ENCODE results near the gene ANAPC5. TPM values are rescaled to one million over a fixed set of nuclear protein-coding genes. Genes with fewer than 3 reads are reported as not detected.

ANAPC5 gene
- polyA plus RNA-seq, 1 donor: 138 TPM

DNA sequence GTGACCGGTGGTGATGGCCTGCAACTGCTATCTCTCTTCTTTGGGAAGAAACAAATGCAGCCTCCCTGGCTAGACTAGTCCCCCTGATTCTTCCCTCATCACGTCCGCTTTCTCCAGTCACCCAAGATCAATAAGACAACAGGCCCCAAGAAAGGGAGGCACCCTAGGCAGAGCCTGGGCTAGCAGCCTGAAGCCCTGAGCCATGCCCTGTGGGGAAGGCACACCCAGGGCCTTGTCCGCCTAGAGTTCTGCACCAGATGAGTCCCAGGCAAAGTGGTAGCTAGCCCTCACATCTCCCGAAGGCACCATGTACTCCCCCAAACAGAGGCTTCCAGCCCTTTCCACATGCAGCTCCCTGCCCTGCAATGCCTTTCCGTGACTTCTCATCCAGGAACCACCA lies 90.8 kb downstream of the ANAPC5 start:
- no peaks in the 10 kb centered on the region for H3K9me3 ChIP-seq (ENCODE audit: control insufficient read depth, low read depth, low read length)
- peaks cover 67% of the 10 kb centered on the region for H3K36me3 ChIP-seq (ENCODE audit: control insufficient read depth, insufficient read depth, low read length)

GRCh38 chr12:121260091-121260490 lies 92.1 kb downstream of the ANAPC5 start:
- WGBS (ENCODE audit: insufficient coverage, low lambda C conversion rate): 100% methylated on average over 1 of the region's 7 CpGs
- DNase-seq: no peak
- Histone ChIP-seq H3K4me3 (ENCODE audit: low read length) (no peak overlapping the region), H3K27me3 (ENCODE audit: control insufficient read depth, insufficient read depth, low read length) (no peaks in the 10 kb centered on the region), H3K9me3 (ENCODE audit: control insufficient read depth, low read depth, low read length) (no peaks in the 10 kb centered on the region), H3K36me3 (ENCODE audit: control insufficient read depth, insufficient read depth, low read length) (peaks cover 67% of the 10 kb centered on the region), H3K27ac (ENCODE audit: low read length) (no peak overlapping the region), H3K4me1 (ENCODE audit: control insufficient read depth, insufficient read depth, low read length) (no peaks in the 10 kb centered on the region)

More for the DNA sequence above, 90.8 kb downstream of the ANAPC5 start:
- Histone ChIP-seq H3K4me3 (ENCODE audit: low read length) (no peak overlapping the region), H3K27me3 (ENCODE audit: control insufficient read depth, insufficient read depth, low read length) (no peaks in the 10 kb centered on the region), H3K27ac (ENCODE audit: low read length) (no peak overlapping the region), H3K4me1 (ENCODE audit: control insufficient read depth, insufficient read depth, low read length) (no peaks in the 10 kb centered on the region)
- DNase-seq: no peak
- WGBS (ENCODE audit: insufficient coverage, low lambda C conversion rate): no CpG with 5 or more reads among the region's 6 CpGs

- no peaks in the 10 kb centered on the region for H3K4me1 ChIP-seq (ENCODE audit: control insufficient read depth, insufficient read depth, low read length)
- H3K4me3 ChIP-seq (ENCODE audit: low read length): no peak overlapping the region
- peaks cover 69% of the 10 kb centered on the region for H3K36me3 ChIP-seq (ENCODE audit: control insufficient read depth, insufficient read depth, low read length)
- no peaks in the 10 kb centered on the region for H3K9me3 ChIP-seq (ENCODE audit: control insufficient read depth, low read depth, low read length)
- no peaks in the 10 kb centered on the region for H3K27me3 ChIP-seq (ENCODE audit: control insufficient read depth, insufficient read depth, low read length)
- DNase-seq: no peak
- no peak overlapping the region for H3K27ac ChIP-seq (ENCODE audit: low read length)
- WGBS (ENCODE audit: insufficient coverage, low lambda C conversion rate): no CpG with 5 or more reads among the region's 11 CpGs
Observed at GRCh38 chr12:121259074-121259473, 93.1 kb downstream of the ANAPC5 start.

Other genes starting within 250 kb of the ANAPC5 start
- 1.3 TPM for gene P2RX7, start 219.5 kb downstream of the ANAPC5 start, polyA plus RNA-seq
- gene P2RX4, start 142.3 kb downstream of the ANAPC5 start, polyA plus RNA-seq: 91.9 TPM
- gene CAMKK2, start 55.7 kb downstream of the ANAPC5 start, polyA plus RNA-seq: 45.5 TPM
- gene RNF34, start 47.7 kb upstream of the ANAPC5 start, polyA plus RNA-seq: 39.2 TPM
- gene KDM2B, start 228.6 kb upstream of the ANAPC5 start, polyA plus RNA-seq: 22.3 TPM

Measured in large intestine (tissue), 3 donors.